Measurements from ENCODE around the gene NKPD1.

The NKPD1 gene

DNA sequence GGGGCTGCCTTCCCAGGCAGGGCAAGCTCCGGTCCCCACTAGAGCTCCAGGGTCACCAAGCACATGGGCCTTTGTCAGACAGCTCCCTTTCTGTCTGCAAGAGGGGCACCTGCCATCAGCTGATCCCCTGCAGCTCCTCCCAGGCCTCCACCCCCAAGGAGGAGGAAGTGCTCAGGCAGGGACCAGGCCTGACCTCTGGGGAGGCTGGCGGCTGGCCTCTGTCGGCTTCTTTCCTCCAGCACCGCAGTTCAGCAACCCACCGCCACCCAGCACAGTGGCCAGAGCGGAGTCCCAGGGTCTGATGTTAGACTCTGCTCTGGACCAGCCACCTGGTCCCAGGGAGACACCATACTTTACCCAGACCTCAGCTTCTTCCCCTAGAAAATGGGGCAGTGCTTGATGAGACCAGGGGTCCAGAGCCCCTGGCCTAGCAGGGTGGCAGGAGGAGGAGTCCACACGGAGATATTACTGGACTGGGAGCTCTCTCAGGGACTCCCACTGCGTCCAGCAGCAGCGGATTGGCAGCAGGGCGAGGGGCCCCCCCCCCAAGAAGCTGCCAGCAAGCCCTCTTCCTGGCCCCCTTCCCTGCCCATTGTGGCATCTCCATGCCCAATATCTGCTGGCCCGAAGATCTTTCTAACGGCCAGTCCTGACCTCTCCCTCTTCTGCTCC, 24.1 kb downstream of the NKPD1 start:
- ATAC-seq (replicated peaks) (no peak), DNase-seq (no peak)
- Mint-ChIP-seq H3K9me3 (no peaks in the 10 kb centered on the region), H3K27me3 (no peaks in the 10 kb centered on the region), H3K27ac (peak overlapping the region in 1 of 2 donors; percentile 24), H3K36me3 (ENCODE audit: insufficient read depth) (peaks cover 8% of the 10 kb centered on the region), H3K4me1 (ENCODE audit: low read depth in 2 of 2) (peaks cover 5 to 11% of the 10 kb centered on the region in 2 donors), H3K4me3 (no peak overlapping the region)

DNA sequence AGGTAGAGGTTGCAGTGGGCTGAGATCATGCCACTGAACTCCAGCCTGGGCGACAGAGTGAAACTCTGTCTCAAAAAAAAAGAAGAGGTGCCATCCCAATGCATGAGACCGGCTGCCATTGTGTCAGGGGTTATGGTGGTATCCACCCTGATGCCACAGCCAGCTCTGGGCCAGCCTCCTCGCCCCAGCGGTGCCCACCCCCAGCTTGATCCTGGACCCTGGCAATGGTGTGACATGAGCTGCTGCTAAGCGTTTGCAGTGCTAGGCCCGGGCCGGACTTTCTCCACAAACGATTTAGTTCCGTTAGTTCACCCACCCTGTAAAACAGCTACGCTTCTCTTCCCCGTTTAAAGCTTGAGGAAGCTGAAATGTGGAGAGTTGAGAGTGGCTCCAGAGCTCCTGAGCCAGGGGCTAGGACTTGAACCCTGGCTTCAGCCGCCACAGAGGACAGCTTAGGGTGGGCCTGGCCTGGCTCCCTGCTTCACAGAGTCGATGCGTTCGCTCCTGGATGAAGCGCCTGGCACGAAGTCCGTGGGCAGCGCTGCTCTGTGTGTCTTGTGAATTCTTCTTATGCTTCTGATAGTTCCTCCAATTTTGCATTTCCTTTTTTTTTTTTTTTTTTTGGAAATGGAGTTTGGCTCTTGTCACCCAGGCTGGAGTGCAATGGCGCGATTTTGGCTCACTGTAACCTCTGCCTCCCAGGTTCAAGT, 25.5 kb downstream of the NKPD1 start:
- H3K27me3 Mint-ChIP-seq: no peaks in the 10 kb centered on the region
- no peak for ATAC-seq (replicated peaks)
- no peaks in the 10 kb centered on the region for H3K9me3 Mint-ChIP-seq
- H3K4me1 Mint-ChIP-seq (ENCODE audit: low read depth in 2 of 2): peaks cover 5 to 10% of the 10 kb centered on the region in 2 donors
- DNase-seq: no peak
- H3K4me3 Mint-ChIP-seq: no peak overlapping the region
- no peak overlapping the region for H3K27ac Mint-ChIP-seq
- H3K36me3 Mint-ChIP-seq (ENCODE audit: insufficient read depth): peaks cover 5% of the 10 kb centered on the region

DNA sequence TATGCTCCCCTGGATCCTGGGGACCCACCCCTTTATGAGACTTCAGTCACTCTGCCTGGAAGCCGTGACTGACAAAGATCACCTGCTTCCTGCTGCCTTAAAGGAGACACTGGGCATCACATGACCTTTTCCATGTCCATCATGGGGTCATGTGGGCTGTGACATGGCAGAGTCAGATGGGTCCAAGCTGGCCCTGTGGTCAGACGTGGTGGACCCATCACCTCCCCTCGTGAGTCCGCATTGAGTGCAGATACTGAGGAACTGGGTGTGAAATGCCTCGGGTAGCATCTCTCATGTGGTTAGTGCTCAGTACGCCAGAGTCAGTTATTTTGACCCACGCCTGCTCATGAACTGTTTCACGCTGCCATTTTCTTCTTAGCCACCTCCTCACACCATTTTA, 27.1 kb downstream of the NKPD1 start:
- peak overlapping the region in 1 of 2 donors; percentile 35 for H3K27ac Mint-ChIP-seq
- DNase-seq (no peak), ATAC-seq (replicated peaks) (no peak)
- no peaks in the 10 kb centered on the region for H3K27me3 Mint-ChIP-seq
- peaks cover 6% of the 10 kb centered on the region for H3K36me3 Mint-ChIP-seq (ENCODE audit: insufficient read depth)
- H3K9me3 Mint-ChIP-seq: no peaks in the 10 kb centered on the region
- H3K4me3 Mint-ChIP-seq: no peak overlapping the region
- peaks cover 5 to 10% of the 10 kb centered on the region in 2 donors for H3K4me1 Mint-ChIP-seq (ENCODE audit: low read depth in 2 of 2)

DNA sequence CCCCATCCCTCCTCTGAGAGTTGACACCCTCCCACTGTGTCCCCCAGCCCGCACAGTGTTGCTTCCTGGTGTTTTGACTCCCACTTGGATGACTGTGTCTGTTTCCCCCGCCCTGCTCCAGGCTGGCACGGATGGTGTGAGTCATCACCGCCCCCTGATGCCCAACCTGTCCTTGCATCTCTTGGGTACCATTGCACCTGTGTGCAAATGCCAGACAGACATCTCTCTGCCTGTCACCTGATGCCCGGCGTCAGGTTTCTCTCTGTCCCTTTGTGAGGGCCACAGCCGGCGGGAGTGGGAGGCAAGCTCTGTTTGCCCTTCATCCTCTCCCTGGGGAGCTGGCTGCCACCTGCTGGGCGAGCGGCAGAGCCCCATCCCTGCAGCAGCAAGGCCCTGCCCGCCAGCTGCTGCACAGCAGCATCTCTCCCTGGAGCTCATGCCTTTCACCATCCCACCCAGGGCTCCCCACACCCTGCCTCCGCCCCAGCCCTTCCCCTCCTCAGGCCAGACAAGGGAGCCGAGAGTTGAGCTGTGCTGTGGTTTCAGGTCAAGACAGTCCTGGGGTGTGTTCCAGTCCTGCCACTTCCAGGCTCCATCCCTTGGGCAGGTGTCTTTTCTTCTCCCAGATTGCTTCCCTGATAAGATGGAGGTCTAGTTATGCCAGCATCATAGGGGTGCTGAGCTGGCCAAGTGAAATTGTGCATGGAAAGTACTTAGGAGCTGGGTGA, 29.7 kb downstream of the NKPD1 start:
- DNase-seq: no peak
- H3K36me3 Mint-ChIP-seq (ENCODE audit: insufficient read depth): peaks cover 3% of the 10 kb centered on the region
- H3K9me3 Mint-ChIP-seq: no peaks in the 10 kb centered on the region
- H3K4me1 Mint-ChIP-seq (ENCODE audit: low read depth in 2 of 2): peaks cover 9% of the 10 kb centered on the region in 2 donors
- H3K27me3 Mint-ChIP-seq: no peaks in the 10 kb centered on the region
- no peak for ATAC-seq (replicated peaks)
- H3K4me3 Mint-ChIP-seq: no peak overlapping the region
- H3K27ac Mint-ChIP-seq: peak overlapping the region in 1 of 2 donors; percentile 17

DNA sequence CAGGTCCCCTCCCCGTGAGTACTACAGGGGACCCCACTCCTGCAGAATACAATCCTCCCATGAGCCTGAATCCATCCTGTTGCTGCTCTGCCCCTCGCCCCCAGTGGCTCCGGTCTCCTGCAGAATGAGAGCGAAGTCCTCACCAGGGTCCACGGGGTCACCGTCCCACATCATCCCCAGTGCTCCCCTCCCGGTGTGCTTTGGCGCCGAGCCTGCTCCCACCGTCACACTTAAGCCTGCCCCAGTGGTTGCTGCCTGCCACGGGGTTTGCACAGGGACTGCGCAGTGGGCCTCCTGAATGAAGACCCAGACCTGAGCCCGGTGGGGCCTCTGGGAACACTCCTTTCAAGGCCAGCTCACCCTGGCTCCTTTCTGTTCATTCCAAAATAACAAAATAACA, 30.5 kb downstream of the NKPD1 start:
- H3K27ac Mint-ChIP-seq: peak overlapping the region in 1 of 2 donors; percentile 17
- H3K27me3 Mint-ChIP-seq: no peaks in the 10 kb centered on the region
- ATAC-seq (replicated peaks): no peak
- no peak overlapping the region for H3K4me3 Mint-ChIP-seq
- H3K9me3 Mint-ChIP-seq: no peaks in the 10 kb centered on the region
- no peak for DNase-seq
- peaks cover 9 to 14% of the 10 kb centered on the region in 2 donors for H3K4me1 Mint-ChIP-seq (ENCODE audit: low read depth in 2 of 2)
- peaks cover 3% of the 10 kb centered on the region for H3K36me3 Mint-ChIP-seq (ENCODE audit: insufficient read depth)

GRCh38 chr19:45128806-45129205, 32.0 kb downstream of the NKPD1 start:
- H3K36me3 Mint-ChIP-seq (ENCODE audit: insufficient read depth): peaks cover 3% of the 10 kb centered on the region
- no peak for DNase-seq
- ATAC-seq (replicated peaks): no peak

GRCh38 chr19:45128146-45128545, 32.6 kb downstream of the NKPD1 start:
- no peak for DNase-seq
- H3K4me3 Mint-ChIP-seq: no peak overlapping the region
- H3K36me3 Mint-ChIP-seq (ENCODE audit: insufficient read depth): peaks cover 3% of the 10 kb centered on the region
- H3K4me1 Mint-ChIP-seq (ENCODE audit: low read depth in 2 of 2): peaks cover 9 to 16% of the 10 kb centered on the region in 2 donors
- ATAC-seq (replicated peaks): no peak
- H3K27ac Mint-ChIP-seq: no peak overlapping the region
- H3K9me3 Mint-ChIP-seq: no peaks in the 10 kb centered on the region
- no peaks in the 10 kb centered on the region for H3K27me3 Mint-ChIP-seq

More at GRCh38 chr19:45128806-45129205, 32.0 kb downstream of the NKPD1 start:
- no peaks in the 10 kb centered on the region for H3K27me3 Mint-ChIP-seq
- no peak overlapping the region for H3K4me3 Mint-ChIP-seq
- no peak overlapping the region for H3K27ac Mint-ChIP-seq
- H3K4me1 Mint-ChIP-seq (ENCODE audit: low read depth in 2 of 2): peaks cover 9 to 14% of the 10 kb centered on the region in 2 donors
- no peaks in the 10 kb centered on the region for H3K9me3 Mint-ChIP-seq

- Mint-ChIP-seq H3K9me3 (no peaks in the 10 kb centered on the region), H3K27me3 (no peaks in the 10 kb centered on the region), H3K27ac (peak overlapping the region in 1 of 2 donors; percentile 78), H3K36me3 (ENCODE audit: insufficient read depth) (peaks cover 3% of the 10 kb centered on the region), H3K4me3 (no peak overlapping the region), H3K4me1 (ENCODE audit: low read depth in 2 of 2) (peaks cover 21 to 25% of the 10 kb centered on the region in 2 donors)
- ATAC-seq (replicated peaks) (no peak), DNase-seq (no peak)
Observed at GRCh38 chr19:45126654-45127053, 34.1 kb downstream of the NKPD1 start.

DNA sequence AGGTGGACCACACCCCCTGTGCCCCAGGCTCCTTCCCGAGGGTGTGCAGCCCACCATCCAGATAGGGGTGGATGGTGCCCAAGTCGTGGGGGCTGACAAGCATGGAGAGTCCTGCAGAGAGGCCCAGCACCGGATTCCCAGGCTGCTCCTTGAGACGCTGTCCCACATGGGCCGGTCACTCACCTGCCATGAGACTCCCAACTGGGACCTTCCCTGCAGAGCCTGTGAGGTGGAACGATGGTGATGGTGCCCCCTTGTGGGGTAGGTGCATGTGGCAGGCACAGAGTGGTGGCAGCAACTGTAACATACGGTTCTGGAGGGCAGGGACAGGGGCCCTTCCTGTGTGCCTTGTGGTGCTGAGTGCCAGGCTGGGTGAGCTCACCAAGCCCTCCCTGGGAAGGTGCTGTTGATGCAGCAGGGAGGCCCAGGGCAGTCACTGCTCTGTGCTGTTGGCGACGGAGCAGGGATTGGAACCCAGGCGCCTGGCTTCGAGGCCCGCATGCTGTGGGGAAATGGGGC, 34.7 kb downstream of the NKPD1 start:
- Mint-ChIP-seq H3K4me3 (no peak overlapping the region), H3K27ac (peak overlapping the region; percentile 49 to 51), H3K4me1 (ENCODE audit: low read depth in 2 of 2) (peaks cover 27 to 31% of the 10 kb centered on the region in 2 donors), H3K27me3 (no peaks in the 10 kb centered on the region), H3K9me3 (no peaks in the 10 kb centered on the region), H3K36me3 (ENCODE audit: insufficient read depth) (peaks cover 3% of the 10 kb centered on the region)
- DNase-seq (peak; percentile 61 to 69 (median 69)), ATAC-seq (replicated peaks) (peak; percentile 97)

- H3K27ac Mint-ChIP-seq: peak overlapping the region; percentile 49 to 51
- peaks cover 2% of the 10 kb centered on the region for H3K36me3 Mint-ChIP-seq (ENCODE audit: insufficient read depth)
- H3K9me3 Mint-ChIP-seq: no peaks in the 10 kb centered on the region
- ATAC-seq (replicated peaks) (no peak), DNase-seq (no peak)
- no peaks in the 10 kb centered on the region for H3K27me3 Mint-ChIP-seq
- H3K4me3 Mint-ChIP-seq: no peak overlapping the region
- H3K4me1 Mint-ChIP-seq (ENCODE audit: low read depth in 2 of 2): peaks cover 31 to 34% of the 10 kb centered on the region in 2 donors
Observed at GRCh38 chr19:45125360-45125759, 35.4 kb downstream of the NKPD1 start.

- Mint-ChIP-seq H3K4me3 (no peak overlapping the region), H3K27ac (peak overlapping the region in 1 of 2 donors; percentile 21), H3K4me1 (ENCODE audit: low read depth in 2 of 2) (peaks cover 35 to 36% of the 10 kb centered on the region in 2 donors), H3K9me3 (no peaks in the 10 kb centered on the region), H3K36me3 (ENCODE audit: insufficient read depth) (no peaks in the 10 kb centered on the region), H3K27me3 (no peaks in the 10 kb centered on the region)
- no peak for DNase-seq
- ATAC-seq (replicated peaks): no peak
Observed at GRCh38 chr19:45124021-45124420, 36.8 kb downstream of the NKPD1 start.

DNA sequence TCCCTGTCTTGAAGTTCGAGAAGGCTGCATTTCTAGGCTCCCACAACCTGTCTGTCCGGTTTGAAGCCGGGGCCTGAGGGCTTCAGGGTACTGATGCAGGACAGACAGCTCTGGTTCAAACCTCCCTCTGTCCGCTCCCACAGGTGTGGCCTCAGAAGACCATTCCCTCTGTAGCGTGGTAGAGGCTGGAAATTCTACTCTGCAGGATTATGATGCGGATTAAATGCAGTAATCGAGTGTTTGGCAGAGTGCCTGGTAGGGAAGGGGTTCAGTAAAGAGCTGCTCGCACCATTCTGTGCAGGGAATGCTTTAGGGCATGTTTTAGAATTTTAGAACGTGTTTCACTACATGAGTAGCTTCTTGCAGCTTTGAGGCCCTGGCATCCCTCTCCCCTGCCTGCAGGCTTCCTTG, 37.3 kb downstream of the NKPD1 start:
- no peak overlapping the region for H3K4me3 Mint-ChIP-seq
- DNase-seq (no peak), ATAC-seq (replicated peaks) (no peak)
- peaks cover 40% of the 10 kb centered on the region in 2 donors for H3K4me1 Mint-ChIP-seq (ENCODE audit: low read depth in 2 of 2)
- no peaks in the 10 kb centered on the region for H3K27me3 Mint-ChIP-seq
- no peaks in the 10 kb centered on the region for H3K9me3 Mint-ChIP-seq
- no peaks in the 10 kb centered on the region for H3K36me3 Mint-ChIP-seq (ENCODE audit: insufficient read depth)
- peak overlapping the region in 1 of 2 donors; percentile 21 for H3K27ac Mint-ChIP-seq

GRCh38 chr19:45122832-45123231, 38.0 kb downstream of the NKPD1 start:
- no peaks in the 10 kb centered on the region for H3K27me3 Mint-ChIP-seq
- no peak for DNase-seq
- ATAC-seq (replicated peaks): no peak
- no peaks in the 10 kb centered on the region for H3K9me3 Mint-ChIP-seq
- H3K27ac Mint-ChIP-seq: no peak overlapping the region
- no peak overlapping the region for H3K4me3 Mint-ChIP-seq
- H3K4me1 Mint-ChIP-seq (ENCODE audit: low read depth in 2 of 2): peaks cover 44 to 45% of the 10 kb centered on the region in 2 donors
- H3K36me3 Mint-ChIP-seq (ENCODE audit: insufficient read depth): no peaks in the 10 kb centered on the region

Measured in effector memory CD8-positive, alpha-beta T cell (primary cell).